OCI-LY3 (cell line): Measurements from ENCODE around the gene FARP1.

Experiments used
- EZH2phosphoT487 ChIP-seq: fragments of 200-600 bp; shearing (Covaris generic); IDR thresholded peaks from 2 replicates; pipeline ENCODE4 v1.6.1; 2018; ENCODE audit warnings: antibody characterized with exemption, mixed run types, low read depth
- TF ChIP-seq, protein P1 (sequence below): fragments of 200-600, 300-600 bp; sonication (generic); IDR thresholded peaks from 2 replicates; pipeline ENCODE4 v1.5.1; 2014; ENCODE audit warnings: antibody characterized with exemption, low read length, low read depth

DNA sequence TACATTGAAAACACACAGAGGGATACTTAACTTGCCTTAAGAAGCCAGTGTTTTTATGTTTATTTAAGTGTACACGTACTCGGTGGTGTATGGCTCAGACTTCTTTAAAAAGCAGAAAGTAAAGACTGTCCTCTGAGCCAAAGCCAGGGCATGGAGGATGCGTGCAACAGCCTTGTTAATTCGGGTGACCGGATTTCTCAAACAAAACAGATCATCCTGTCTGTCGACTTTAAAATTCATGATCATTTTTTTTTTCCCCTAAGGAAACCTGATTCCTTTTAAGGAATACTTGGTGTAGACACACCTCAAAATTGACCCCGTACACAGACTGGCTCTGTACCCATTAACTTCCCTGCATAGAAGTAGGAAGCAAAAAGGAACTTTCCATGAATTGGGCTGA lies 158.8 kb downstream of the FARP1 start:
- TF ChIP-seq, protein P1, sequence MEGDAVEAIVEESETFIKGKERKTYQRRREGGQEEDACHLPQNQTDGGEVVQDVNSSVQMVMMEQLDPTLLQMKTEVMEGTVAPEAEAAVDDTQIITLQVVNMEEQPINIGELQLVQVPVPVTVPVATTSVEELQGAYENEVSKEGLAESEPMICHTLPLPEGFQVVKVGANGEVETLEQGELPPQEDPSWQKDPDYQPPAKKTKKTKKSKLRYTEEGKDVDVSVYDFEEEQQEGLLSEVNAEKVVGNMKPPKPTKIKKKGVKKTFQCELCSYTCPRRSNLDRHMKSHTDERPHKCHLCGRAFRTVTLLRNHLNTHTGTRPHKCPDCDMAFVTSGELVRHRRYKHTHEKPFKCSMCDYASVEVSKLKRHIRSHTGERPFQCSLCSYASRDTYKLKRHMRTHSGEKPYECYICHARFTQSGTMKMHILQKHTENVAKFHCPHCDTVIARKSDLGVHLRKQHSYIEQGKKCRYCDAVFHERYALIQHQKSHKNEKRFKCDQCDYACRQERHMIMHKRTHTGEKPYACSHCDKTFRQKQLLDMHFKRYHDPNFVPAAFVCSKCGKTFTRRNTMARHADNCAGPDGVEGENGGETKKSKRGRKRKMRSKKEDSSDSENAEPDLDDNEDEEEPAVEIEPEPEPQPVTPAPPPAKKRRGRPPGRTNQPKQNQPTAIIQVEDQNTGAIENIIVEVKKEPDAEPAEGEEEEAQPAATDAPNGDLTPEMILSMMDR, result no peak
- TF ChIP-seq EZH2phosphoT487, result no peak
